Measurements from ENCODE around the gene RNASE7.

Gene RNASE7

DNA sequence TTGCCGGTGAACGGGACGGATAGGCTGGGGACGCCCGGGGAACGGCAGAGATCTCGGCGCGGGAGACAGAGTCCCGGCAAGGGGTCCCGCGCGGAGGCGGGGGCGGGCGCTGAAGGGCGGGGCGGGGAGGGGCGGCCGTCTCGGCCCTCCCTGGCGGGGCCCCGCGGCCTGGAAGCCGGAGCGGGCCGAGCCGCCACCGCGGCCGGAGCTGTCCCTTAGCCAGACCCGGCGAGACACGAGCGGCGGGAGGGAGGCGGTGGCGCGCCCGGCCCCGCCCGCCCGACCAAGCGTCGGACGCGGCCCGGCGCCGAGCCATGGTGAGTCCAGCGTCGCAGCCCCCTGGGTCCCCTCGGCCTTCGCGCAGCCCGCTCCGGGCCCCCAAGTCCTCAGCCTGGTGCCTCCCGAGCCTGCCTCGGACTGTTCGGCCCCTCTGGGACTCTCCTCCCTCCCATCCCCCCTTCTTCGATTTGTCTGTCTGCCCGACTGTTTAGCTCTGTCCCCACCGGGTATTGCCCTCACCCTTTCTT lies 28.0 kb downstream of the RNASE7 start, which contains the start of gene ARHGEF40:
Gene ARHGEF40, plus strand, starts transcription at position 222 of the 527 bp plus-strand sequence. Its CDS starts 93 bp downstream, at position 315.
- WGBS, result under 1% methylated on average over 45 of the region's 63 CpGs
- peak within 1 kb of the TSS; percentile 88 for H3K9ac ChIP-seq (ENCODE audit: low read length)
- peak within 1 kb of the TSS; percentile 99 for H2BK15ac ChIP-seq (ENCODE audit: low read depth, poor library complexity, severe bottlenecking)

DNA sequence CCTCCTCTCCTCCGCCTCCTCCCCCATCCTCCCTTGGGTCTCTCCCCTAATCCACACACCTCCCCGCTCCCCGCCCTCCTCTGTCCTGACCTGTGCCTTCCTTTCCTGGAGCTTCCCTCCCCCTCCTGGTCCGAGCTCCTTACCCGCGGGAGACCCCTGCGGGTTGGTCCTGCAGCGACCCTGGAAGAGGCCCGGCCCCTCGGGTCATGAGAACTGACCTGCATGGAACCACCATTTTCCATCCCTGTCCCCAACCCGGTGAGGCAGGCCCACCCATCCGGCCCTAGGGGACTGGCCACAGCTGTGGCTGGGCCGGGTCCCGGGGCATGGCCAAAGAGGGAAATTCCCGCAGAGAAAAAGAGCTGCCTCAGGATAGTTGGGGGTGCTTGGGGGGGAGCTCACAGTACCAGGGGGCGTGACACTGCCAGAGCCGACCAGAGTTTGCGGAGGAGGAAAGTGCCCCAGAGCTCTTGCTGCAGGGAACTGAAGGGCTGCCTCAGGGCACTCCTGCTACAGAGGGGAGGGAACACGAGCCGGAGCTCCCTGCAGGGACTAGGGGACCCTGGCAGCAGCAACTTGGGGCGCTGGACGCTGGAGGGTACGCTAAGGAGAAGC lies 28.6 kb downstream of the RNASE7 start:
- Histone ChIP-seq H2BK12ac (ENCODE audit: low read length in 2 of 2) (peak overlapping the region; percentile 90), H4K8ac (ENCODE audit: low read length) (peak overlapping the region; percentile 90), H3K4ac (ENCODE audit: low read depth in 1 of 2, low read length in 2 of 2) (peak overlapping the region; percentile 79 to 96), H3K4me1 (ENCODE audit: control insufficient read depth, insufficient read depth, low read depth, low read length) (peaks cover 29% of the 10 kb centered on the region), H2BK120ac (ENCODE audit: low read depth, low read length) (peak overlapping the region; percentile 64), H3K14ac (ENCODE audit: low read length in 2 of 2) (peak overlapping the region in 1 of 2 experiments; percentile 97), H2BK5ac (ENCODE audit: low read depth, low read length, poor library complexity, severe bottlenecking) (peak overlapping the region; percentile 91), H3K27me3 (ENCODE audit: control insufficient read depth in 1 of 2, insufficient read depth in 1 of 2, low read length in 2 of 2) (no peaks in the 10 kb centered on the region), H3K4me3 (ENCODE audit: insufficient read depth in 1 of 2, low read depth in 1 of 2, low read length in 2 of 2) (peak overlapping the region; percentile 84 to 92), H3K27ac (ENCODE audit: low read length, poor library complexity, severe bottlenecking) (peak overlapping the region; percentile 100), H3K79me1 (replicated peaks; ENCODE audit: low read length, poor library complexity, severe bottlenecking) (peaks cover 32% of the 10 kb centered on the region), H3K36me3 (ENCODE audit: control insufficient read depth in 1 of 2, insufficient read depth in 2 of 2, low read depth in 1 of 2, low read length in 2 of 2) (peaks cover 30% of the 10 kb centered on the region in 2 experiments), H2AFZ (ENCODE audit: low read depth, low read length) (peak overlapping the region; percentile 46), H3K23ac (ENCODE audit: low read length in 2 of 2) (peak overlapping the region in 1 of 2 experiments; percentile 57), H2AK5ac (ENCODE audit: low read length, severe bottlenecking) (peak overlapping the region; percentile 82), H4K91ac (ENCODE audit: low read length) (peak overlapping the region; percentile 86), H3K9me3 (ENCODE audit: control insufficient read depth, low read length) (no peaks in the 10 kb centered on the region), H3K18ac (ENCODE audit: low read depth in 1 of 2, low read length in 2 of 2) (peak overlapping the region; percentile 90 to 94), H3K4me2 (ENCODE audit: low read length, poor library complexity, severe bottlenecking) (peak overlapping the region; percentile 91), H2BK15ac (ENCODE audit: low read depth, poor library complexity, severe bottlenecking) (peak overlapping the region; percentile 95), H3K9ac (ENCODE audit: low read length) (peak overlapping the region; percentile 88)
- 2% methylated on average over 19 of the region's 23 CpGs for WGBS
- peak; percentile 75 for DNase-seq

More for the DNA sequence above, 28.0 kb downstream of the RNASE7 start, which contains the start of gene ARHGEF40:
- peak within 1 kb of the TSS in 1 of 2 experiments; percentile 63 for H3K23ac ChIP-seq (ENCODE audit: low read length in 2 of 2)
- peak within 1 kb of the TSS; percentile 90 for H4K8ac ChIP-seq (ENCODE audit: low read length)
- H4K91ac ChIP-seq (ENCODE audit: low read length), result peak within 1 kb of the TSS; percentile 89
- peak within 1 kb of the TSS; percentile 82 for H2AK5ac ChIP-seq (ENCODE audit: low read length, severe bottlenecking)
- H3K79me1 ChIP-seq (replicated peaks; ENCODE audit: low read length, poor library complexity, severe bottlenecking), result peaks cover 26% of the 10 kb centered on the region
- no peaks in the 10 kb centered on the region for H3K27me3 ChIP-seq (ENCODE audit: control insufficient read depth in 1 of 2, insufficient read depth in 1 of 2, low read length in 2 of 2)
- peak within 1 kb of the TSS; percentile 84 to 92 for H3K4me3 ChIP-seq (ENCODE audit: insufficient read depth in 1 of 2, low read depth in 1 of 2, low read length in 2 of 2)
- H2BK120ac ChIP-seq (ENCODE audit: low read depth, low read length), result peak within 1 kb of the TSS; percentile 84
- peak within 1 kb of the TSS; percentile 100 for H3K27ac ChIP-seq (ENCODE audit: low read length, poor library complexity, severe bottlenecking)
- peak within 1 kb of the TSS; percentile 95 for H3K4me2 ChIP-seq (ENCODE audit: low read length, poor library complexity, severe bottlenecking)
- peak within 1 kb of the TSS; percentile 92 to 94 for H3K18ac ChIP-seq (ENCODE audit: low read depth in 1 of 2, low read length in 2 of 2)
- peaks cover 24 to 25% of the 10 kb centered on the region in 2 experiments for H3K36me3 ChIP-seq (ENCODE audit: control insufficient read depth in 1 of 2, insufficient read depth in 2 of 2, low read depth in 1 of 2, low read length in 2 of 2)
- H3K4ac ChIP-seq (ENCODE audit: low read depth in 1 of 2, low read length in 2 of 2), result peak within 1 kb of the TSS; percentile 79 to 96
- H2AFZ ChIP-seq (ENCODE audit: low read depth, low read length), result peak within 1 kb of the TSS; percentile 72
- peak; percentile 53 for DNase-seq
- H2BK12ac ChIP-seq (ENCODE audit: low read length in 2 of 2), result peak within 1 kb of the TSS; percentile 90
- H2BK5ac ChIP-seq (ENCODE audit: low read depth, low read length, poor library complexity, severe bottlenecking), result peak within 1 kb of the TSS; percentile 91
- H3K14ac ChIP-seq (ENCODE audit: low read length in 2 of 2), result peak within 1 kb of the TSS in 1 of 2 experiments; percentile 97
- peaks cover 29% of the 10 kb centered on the region for H3K4me1 ChIP-seq (ENCODE audit: control insufficient read depth, insufficient read depth, low read depth, low read length)
- H3K9me3 ChIP-seq (ENCODE audit: control insufficient read depth, low read length), result no peaks in the 10 kb centered on the region

DNA sequence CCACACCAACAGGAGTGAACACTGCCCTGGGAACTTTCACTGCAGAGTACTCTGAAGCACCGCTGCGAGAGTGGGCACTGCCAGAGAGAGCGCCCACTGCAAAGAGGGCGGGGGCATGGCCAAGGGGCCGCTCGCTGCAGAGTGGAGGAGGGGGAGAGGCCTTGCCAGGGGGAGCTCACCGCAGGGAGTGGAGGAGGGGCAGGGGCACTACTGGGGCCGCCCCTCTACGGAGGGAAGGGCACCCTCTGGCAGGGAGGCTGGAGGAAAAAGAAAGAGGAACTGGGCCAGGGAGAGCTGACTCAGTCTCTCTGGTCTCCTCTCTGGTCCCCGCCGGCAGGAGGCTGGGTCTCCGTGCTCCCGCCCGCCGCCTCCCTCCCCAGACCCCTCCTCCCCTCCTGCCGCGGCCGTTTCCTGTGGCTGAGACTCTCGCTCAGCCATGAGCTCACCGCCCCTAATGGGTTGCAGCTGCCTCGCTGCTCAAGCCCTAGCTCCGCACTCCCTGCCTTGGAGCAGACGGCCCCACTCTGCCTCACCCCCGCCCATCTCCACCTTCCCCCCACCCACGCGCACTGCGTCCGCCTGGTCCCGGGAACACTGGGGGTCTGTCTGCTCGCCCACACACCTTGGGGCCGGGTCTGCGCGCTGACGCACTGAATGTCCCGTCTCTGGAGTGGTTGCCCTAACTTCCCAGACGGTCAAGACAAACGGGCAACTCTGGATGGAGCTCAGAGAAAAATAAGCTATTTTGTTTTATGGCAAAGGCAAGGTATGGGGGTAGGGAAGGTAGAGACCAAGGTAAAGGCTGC lies 29.3 kb downstream of the RNASE7 start:
- Histone ChIP-seq H3K27ac (ENCODE audit: low read length, poor library complexity, severe bottlenecking) (peak overlapping the region; percentile 100), H3K18ac (ENCODE audit: low read depth in 1 of 2, low read length in 2 of 2) (peak overlapping the region; percentile 90 to 94), H4K8ac (ENCODE audit: low read length) (peak overlapping the region; percentile 90), H3K9ac (ENCODE audit: low read length) (peak overlapping the region; percentile 88), H3K4me3 (ENCODE audit: insufficient read depth in 1 of 2, low read depth in 1 of 2, low read length in 2 of 2) (peak overlapping the region; percentile 84 to 92), H2BK5ac (ENCODE audit: low read depth, low read length, poor library complexity, severe bottlenecking) (peak overlapping the region; percentile 92), H2AK5ac (ENCODE audit: low read length, severe bottlenecking) (peak overlapping the region; percentile 79), H3K4me2 (ENCODE audit: low read length, poor library complexity, severe bottlenecking) (peak overlapping the region; percentile 91), H3K4ac (ENCODE audit: low read depth in 1 of 2, low read length in 2 of 2) (peak overlapping the region; percentile 84 to 96), H2BK15ac (ENCODE audit: low read depth, poor library complexity, severe bottlenecking) (peak overlapping the region; percentile 95), H4K91ac (ENCODE audit: low read length) (peak overlapping the region; percentile 96), H2BK12ac (ENCODE audit: low read length in 2 of 2) (peak overlapping the region; percentile 90), H3K23ac (ENCODE audit: low read length in 2 of 2) (peak overlapping the region in 1 of 2 experiments; percentile 81), H3K14ac (ENCODE audit: low read length in 2 of 2) (peak overlapping the region in 1 of 2 experiments; percentile 97), H3K9me3 (ENCODE audit: control insufficient read depth, low read length) (no peaks in the 10 kb centered on the region), H3K27me3 (ENCODE audit: control insufficient read depth in 1 of 2, insufficient read depth in 1 of 2, low read length in 2 of 2) (no peaks in the 10 kb centered on the region), H3K79me1 (replicated peaks; ENCODE audit: low read length, poor library complexity, severe bottlenecking) (peaks cover 39% of the 10 kb centered on the region), H3K36me3 (ENCODE audit: control insufficient read depth in 1 of 2, insufficient read depth in 2 of 2, low read depth in 1 of 2, low read length in 2 of 2) (peaks cover 35 to 37% of the 10 kb centered on the region in 2 experiments), H3K4me1 (ENCODE audit: control insufficient read depth, insufficient read depth, low read depth, low read length) (peaks cover 29% of the 10 kb centered on the region), H2AFZ (ENCODE audit: low read depth, low read length) (peak overlapping the region; percentile 46), H2BK120ac (ENCODE audit: low read depth, low read length) (peak overlapping the region; percentile 64)
- under 1% methylated on average over 35 of the region's 37 CpGs for WGBS
- peak; percentile 96 for DNase-seq
